ENCODE data around the gene PYURF.

DNA sequence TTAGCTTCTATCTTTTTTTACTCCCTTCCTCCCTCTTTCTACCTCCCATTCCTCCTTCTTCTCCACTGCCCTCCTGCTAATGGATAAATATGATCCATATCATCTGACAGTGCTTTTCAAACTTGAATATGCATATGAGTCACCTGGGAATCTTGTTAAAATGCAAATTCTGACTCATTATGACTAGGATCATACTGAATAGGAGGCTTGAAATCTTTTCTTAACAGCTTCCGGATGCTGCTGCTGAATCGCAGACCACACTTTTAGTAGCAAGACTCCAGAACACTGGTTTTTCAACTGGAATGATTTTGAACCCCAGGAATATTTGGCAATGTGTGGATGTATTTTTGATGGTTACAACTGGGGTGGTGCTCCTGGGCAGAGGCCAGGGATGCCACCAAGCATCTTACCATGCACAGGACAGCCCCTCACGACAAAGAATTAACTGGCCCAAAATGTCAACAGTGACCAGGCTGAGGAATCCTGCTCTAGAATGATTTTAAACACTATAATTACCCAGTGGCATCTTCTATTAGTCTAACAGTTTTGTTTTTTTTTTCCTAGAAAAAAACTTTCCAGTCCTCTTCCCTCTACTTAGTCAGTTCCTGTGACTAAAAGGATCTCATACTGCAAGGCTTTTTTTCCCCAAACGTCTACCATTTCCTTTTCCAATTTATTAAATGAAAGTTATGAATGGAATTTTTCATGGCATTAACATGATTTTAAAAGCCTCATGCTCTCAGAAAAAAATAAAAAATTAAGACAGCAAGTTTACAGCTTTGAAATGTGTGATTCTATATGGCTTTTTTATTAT is 10.6 kb upstream of the PYURF start:
- TF ChIP-seq, protein P1, sequence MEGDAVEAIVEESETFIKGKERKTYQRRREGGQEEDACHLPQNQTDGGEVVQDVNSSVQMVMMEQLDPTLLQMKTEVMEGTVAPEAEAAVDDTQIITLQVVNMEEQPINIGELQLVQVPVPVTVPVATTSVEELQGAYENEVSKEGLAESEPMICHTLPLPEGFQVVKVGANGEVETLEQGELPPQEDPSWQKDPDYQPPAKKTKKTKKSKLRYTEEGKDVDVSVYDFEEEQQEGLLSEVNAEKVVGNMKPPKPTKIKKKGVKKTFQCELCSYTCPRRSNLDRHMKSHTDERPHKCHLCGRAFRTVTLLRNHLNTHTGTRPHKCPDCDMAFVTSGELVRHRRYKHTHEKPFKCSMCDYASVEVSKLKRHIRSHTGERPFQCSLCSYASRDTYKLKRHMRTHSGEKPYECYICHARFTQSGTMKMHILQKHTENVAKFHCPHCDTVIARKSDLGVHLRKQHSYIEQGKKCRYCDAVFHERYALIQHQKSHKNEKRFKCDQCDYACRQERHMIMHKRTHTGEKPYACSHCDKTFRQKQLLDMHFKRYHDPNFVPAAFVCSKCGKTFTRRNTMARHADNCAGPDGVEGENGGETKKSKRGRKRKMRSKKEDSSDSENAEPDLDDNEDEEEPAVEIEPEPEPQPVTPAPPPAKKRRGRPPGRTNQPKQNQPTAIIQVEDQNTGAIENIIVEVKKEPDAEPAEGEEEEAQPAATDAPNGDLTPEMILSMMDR (IDR thresholded peaks at IDR 0.05): no peak
- no peak for TF ChIP-seq POLR2A (IDR thresholded peaks at IDR 0.05)
- no peak for TF ChIP-seq POLR2AphosphoS5 (IDR thresholded peaks at IDR 0.05; ENCODE audit: insufficient read depth in 1 of 2, low read depth in 1 of 2)
